ENCODE data around the gene KIF22.
"Not testable (repeated sequence)": the region's sequence is repeated elsewhere in the genome, so short reads cannot be mapped to it uniquely, and the experiment has no call there.

KIF22 gene

GRCh38 chr16:29760567-29761279, 29.8 kb upstream of the KIF22 start:
- DNase-seq (ENCODE audit: low read depth): no peak
- H3K4me3 ChIP-seq (ENCODE audit: control insufficient read depth, low read depth, low read length): no peak overlapping the region
- no peak for TF ChIP-seq CTCF (IDR thresholded peaks at IDR 0.05; ENCODE audit: control insufficient read depth, insufficient read depth, low read depth, low read length, missing control alignments)

- not testable (repeated sequence) for H3K4me3 ChIP-seq (ENCODE audit: control insufficient read depth, low read depth, low read length); DNase-seq (ENCODE audit: low read depth)
Measured at GRCh38 chr16:29761280-29761651, 29.3 kb upstream of the KIF22 start.

GRCh38 chr16:29761882-29762281, 28.7 kb upstream of the KIF22 start:
- DNase-seq (ENCODE audit: low read depth): no peak
- no peak for TF ChIP-seq CTCF (IDR thresholded peaks at IDR 0.05; ENCODE audit: control insufficient read depth, insufficient read depth, low read depth, low read length, missing control alignments)
- no peak overlapping the region for H3K4me3 ChIP-seq (ENCODE audit: control insufficient read depth, low read depth, low read length)

GRCh38 chr16:29763326-29763725, 27.2 kb upstream of the KIF22 start:
- no peak for TF ChIP-seq CTCF (IDR thresholded peaks at IDR 0.05; ENCODE audit: control insufficient read depth, insufficient read depth, low read depth, low read length, missing control alignments)
- H3K4me3 ChIP-seq (ENCODE audit: control insufficient read depth, low read depth, low read length): no peak overlapping the region
- no peak for DNase-seq (ENCODE audit: low read depth)

- DNase-seq (ENCODE audit: low read depth): no peak
- no peak overlapping the region for H3K4me3 ChIP-seq (ENCODE audit: control insufficient read depth, low read depth, low read length)
- no peak for TF ChIP-seq CTCF (IDR thresholded peaks at IDR 0.05; ENCODE audit: control insufficient read depth, insufficient read depth, low read depth, low read length, missing control alignments)
Measured at GRCh38 chr16:29765167-29766032, 25.2 kb upstream of the KIF22 start.

- no peak overlapping the region for H3K4me3 ChIP-seq (ENCODE audit: control insufficient read depth, low read depth, low read length)
- DNase-seq (ENCODE audit: low read depth): no peak
- no peak for TF ChIP-seq CTCF (IDR thresholded peaks at IDR 0.05; ENCODE audit: control insufficient read depth, insufficient read depth, low read depth, low read length, missing control alignments)
Measured at GRCh38 chr16:29766571-29766970, 24.0 kb upstream of the KIF22 start.

- no peak overlapping the region for H3K4me3 ChIP-seq (ENCODE audit: control insufficient read depth, low read depth, low read length)
- no peak for TF ChIP-seq CTCF (IDR thresholded peaks at IDR 0.05; ENCODE audit: control insufficient read depth, insufficient read depth, low read depth, low read length, missing control alignments)
- no peak for DNase-seq (ENCODE audit: low read depth)
Measured at GRCh38 chr16:29767062-29767461, 23.5 kb upstream of the KIF22 start.
